Dedifferentiated amniotic fluid mesenchymal stem cell (primary cell): Measurements from ENCODE around the gene BMP8B.
"Not testable (repeated sequence)": the region's sequence is repeated elsewhere in the genome, so short reads cannot be mapped to it uniquely, and the experiment has no call there.

ENCODE experiments used
- DNase-seq: peaks from one replicate; pipeline ENCODE4 v3.0.0-alpha.2; 2016; ENCODE audit errors: extremely low spot score

BMP8B gene

GRCh38 chr1:39777896-39778295, 10.8 kb downstream of the BMP8B start:
- not testable (repeated sequence) for DNase-seq

DNA sequence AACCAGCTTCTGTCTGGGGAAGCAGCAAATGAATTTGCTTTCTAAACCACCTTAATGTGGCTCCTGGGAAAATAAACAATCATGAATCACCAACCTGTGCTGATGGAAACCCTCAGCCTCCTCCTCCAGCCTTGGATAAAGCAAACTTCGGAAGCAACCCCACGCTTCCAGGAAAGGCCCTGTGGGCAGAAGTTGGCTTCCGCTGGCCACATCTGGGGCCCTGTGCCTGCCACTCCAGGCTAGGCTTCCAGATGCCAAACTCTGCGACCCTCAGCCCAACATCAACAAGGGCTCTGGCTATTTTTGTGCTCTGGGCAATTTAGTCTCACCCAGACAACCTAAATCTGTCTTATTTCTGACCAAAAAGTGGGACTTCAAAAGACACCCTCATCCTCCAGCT, 11.4 kb downstream of the BMP8B start:
- DNase-seq = no peak

- no peak for DNase-seq
These were observed 11.8 kb downstream of the BMP8B start for GRCh38 chr1:39776886-39777285.

GRCh38 chr1:39776400-39776713, 12.3 kb downstream of the BMP8B start:
- DNase-seq = no peak

DNA sequence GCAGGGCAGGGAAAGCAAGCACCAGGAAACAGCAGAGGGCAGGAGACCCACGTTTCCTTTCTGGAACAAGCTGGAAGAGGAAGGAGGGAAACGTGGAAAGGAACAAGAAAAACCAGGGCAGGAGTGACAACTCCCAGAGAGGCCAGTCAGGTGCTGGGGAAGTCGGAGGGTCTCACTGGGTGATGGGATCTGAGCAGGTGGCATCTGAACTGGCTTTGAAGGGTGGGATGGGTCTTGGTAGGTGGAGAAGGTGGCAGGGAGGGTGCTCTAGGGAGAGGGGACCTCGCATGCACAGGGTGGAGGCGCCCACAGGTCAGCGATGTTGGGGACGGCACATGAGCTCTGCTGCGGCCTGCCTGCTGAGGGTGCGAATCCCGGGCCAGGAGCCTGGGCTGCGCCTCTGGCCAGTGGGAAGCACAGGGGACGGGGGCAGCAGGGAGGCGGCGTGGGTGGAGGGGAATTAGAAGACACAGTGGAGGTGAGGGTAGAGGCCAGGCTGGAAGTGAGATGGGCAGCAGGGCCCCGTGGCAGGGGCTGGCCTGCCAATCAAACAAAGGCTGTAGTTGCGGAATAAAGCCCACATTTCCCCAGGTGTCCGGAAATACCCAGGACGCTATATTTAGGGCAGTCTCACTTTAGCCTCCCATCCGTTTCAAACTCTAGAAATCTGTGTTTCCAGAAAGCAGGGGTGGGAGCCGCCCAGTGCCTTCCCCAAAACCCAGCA, 12.8 kb downstream of the BMP8B start:
- not testable (repeated sequence) for DNase-seq

- DNase-seq = not testable (repeated sequence)
These were observed 13.5 kb downstream of the BMP8B start for GRCh38 chr1:39775141-39775540.

- not testable (repeated sequence) for DNase-seq
These were observed 15.2 kb downstream of the BMP8B start for GRCh38 chr1:39773369-39773979.

GRCh38 chr1:39771022-39771532, 17.6 kb downstream of the BMP8B start, which contains the start of gene OXCT2:
TSS of gene OXCT2 (minus strand) at chr1:39771348. CDS start at chr1:39771255, 93 bp downstream.
- DNase-seq = not testable (repeated sequence)

DNA sequence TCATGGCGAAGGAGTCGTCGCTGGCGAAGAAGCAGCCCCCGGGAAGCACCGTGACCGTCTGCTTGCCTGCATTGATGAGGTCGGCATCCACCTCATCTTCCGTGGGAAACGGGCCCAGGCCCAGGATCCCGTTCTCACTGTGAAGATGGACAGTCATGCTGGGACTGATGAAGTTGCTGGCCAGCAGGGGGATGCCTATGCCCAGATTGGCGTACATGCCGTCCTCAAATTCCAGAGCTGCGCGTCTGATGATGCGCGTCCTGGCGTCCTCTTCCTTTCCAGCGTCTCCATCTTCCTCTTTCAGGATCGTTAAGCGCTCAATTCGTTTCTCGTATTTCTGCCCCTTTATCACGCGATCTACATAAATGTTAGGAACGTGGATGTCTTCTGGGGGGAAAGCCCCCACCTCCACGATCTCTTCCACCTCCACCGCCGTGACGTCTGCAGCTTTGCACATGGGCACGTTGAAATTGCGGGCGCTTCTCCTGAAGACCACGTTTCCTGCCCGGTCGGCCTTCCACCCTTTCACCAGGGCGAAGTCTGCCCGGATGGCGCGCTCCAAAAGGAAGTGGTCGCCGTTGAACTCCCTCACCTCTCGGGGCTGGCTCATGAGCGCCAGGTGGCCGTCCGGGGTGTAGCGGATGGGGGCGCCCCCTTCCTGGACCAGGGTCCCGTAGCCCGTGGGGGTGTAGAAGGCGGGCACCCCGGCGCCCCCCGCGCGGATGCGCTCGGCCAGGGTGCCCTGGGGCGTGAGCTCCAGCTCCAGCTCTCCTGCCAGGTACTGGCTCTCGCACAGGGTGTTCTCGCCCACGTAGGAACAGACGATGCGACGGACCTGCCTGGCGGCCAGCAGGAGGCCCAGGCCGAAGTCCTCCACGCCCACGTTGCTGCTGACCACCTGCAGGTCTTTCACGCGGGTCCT, 18.3 kb downstream of the BMP8B start:
- not testable (repeated sequence) for DNase-seq

- DNase-seq = not testable (repeated sequence)
These were observed 19.2 kb downstream of the BMP8B start for GRCh38 chr1:39769502-39769901.

GRCh38 chr1:39766466-39766865, 22.2 kb downstream of the BMP8B start:
- DNase-seq = not testable (repeated sequence)

GRCh38 chr1:39764512-39764911, 24.2 kb downstream of the BMP8B start:
- DNase-seq = not testable (repeated sequence)

GRCh38 chr1:39763619-39764374, 24.9 kb downstream of the BMP8B start:
- DNase-seq = not testable (repeated sequence)

- DNase-seq = no peak
These were observed 25.8 kb downstream of the BMP8B start for GRCh38 chr1:39762550-39763540.

GRCh38 chr1:39761557-39762260, 27.0 kb downstream of the BMP8B start:
- no peak for DNase-seq

- no peak for DNase-seq
These were observed 27.6 kb downstream of the BMP8B start for GRCh38 chr1:39761016-39761415.

DNA sequence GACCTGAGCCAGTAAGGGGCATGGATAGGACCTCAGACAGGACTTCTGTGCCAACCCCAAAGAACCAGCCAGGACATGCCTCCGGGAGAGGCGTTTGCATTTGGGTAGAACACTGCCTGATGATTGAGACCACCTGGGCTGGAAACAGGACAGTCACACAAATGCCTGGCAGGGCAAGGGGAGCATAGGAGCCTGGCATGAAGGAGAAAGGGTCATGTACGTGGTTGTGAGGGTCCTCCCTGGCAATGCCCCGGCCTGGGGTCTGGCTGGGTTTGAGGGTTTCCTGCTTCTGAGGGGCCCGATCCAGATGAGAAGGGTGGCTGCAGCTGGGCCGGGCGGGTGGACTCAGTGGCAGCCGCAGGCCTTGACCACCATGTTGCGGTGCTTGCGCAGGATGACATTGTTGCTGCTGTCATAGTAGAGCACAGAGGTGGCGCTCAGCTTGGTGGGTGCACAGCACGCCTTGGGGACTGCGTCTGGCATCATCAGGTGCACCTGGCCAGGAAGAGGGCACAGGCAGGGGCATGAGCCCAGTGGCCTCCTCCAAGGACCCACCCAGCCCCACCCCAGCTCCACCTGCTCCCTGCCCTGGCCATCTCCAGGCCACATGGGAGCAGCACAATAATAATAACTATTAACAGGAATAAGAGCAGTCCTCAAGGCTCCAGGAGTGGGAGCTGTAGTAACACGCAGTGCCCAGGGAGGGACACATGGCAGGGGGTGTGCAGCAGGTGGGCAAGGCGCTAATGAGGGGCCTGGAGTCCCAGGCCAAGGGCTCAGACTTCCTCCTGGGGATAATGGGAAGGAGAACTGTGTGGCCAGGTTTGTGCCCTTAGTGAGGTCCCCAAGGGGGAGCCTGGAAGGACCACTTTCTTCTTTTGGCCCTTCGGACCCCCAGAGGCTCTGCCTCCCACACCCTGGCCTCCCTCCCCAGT, 28.3 kb downstream of the BMP8B start:
- no peak for DNase-seq

GRCh38 chr1:39759436-39759726, 29.3 kb downstream of the BMP8B start:
- no peak for DNase-seq
